Measurements from ENCODE around the gene HLA-F.

HLA-F gene

DNA sequence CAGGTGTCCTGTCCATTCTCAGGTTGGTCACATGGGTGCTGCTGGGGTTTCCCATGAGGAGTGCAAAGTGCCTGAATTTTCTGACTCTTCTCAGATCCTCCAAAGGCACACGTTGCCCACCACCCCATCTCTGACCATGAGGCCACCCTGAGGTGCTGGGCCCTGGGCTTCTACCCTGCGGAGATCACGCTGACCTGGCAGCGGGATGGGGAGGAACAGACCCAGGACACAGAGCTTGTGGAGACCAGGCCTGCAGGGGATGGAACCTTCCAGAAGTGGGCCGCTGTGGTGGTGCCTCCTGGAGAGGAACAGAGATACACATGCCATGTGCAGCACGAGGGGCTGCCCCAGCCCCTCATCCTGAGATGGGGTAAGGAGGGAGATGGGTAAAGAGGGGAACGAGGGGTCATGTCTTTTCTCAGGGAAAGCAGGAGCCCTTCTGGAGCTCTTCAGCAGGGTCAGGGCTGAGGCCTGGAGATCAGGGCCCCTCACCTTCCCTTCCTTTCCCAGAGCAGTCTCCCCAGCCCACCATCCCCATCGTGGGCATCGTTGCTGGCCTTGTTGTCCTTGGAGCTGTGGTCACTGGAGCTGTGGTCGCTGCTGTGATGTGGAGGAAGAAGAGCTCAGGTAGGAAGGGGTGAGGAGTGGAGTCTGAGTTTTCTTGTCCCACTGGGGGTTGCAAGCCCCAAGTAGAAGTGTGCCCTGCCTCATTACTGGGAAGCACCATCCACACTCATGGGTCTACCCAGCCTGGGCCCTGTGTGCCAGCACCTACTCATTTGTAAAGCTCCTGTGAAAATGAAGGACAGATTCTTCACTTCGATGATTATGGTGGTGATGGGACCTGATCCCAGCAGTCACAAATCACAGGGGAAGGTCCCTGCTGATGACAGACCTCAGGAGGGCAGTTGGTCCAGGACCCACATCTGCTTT, 2.0 kb downstream of the HLA-F start:
- TF ChIP-seq, protein P1, sequence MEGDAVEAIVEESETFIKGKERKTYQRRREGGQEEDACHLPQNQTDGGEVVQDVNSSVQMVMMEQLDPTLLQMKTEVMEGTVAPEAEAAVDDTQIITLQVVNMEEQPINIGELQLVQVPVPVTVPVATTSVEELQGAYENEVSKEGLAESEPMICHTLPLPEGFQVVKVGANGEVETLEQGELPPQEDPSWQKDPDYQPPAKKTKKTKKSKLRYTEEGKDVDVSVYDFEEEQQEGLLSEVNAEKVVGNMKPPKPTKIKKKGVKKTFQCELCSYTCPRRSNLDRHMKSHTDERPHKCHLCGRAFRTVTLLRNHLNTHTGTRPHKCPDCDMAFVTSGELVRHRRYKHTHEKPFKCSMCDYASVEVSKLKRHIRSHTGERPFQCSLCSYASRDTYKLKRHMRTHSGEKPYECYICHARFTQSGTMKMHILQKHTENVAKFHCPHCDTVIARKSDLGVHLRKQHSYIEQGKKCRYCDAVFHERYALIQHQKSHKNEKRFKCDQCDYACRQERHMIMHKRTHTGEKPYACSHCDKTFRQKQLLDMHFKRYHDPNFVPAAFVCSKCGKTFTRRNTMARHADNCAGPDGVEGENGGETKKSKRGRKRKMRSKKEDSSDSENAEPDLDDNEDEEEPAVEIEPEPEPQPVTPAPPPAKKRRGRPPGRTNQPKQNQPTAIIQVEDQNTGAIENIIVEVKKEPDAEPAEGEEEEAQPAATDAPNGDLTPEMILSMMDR (conservative IDR thresholded peaks at IDR 0.05; ENCODE audit: low read depth, low read length): no peak
- H3K4me3 ChIP-seq (ENCODE audit: low read length): no peak overlapping the region

DNA sequence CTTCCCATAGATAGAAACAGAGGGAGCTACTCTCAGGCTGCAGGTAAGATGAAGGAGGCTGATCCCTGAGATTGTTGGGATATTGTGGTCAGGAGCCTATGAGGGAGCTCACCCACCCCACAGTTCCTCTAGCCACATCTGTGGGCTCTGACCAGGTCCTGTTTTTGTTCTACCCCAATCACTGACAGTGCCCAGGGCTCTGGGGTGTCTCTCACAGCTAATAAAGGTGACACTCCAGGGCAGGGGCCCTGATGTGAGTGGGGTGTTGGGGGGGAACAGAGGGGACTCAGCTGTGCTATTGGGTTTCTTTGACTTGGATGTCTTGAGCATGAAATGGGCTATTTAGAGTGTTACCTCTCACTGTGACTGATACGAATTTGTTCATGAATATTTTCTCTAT, 2.8 kb downstream of the HLA-F start:
- TF ChIP-seq, protein P1 (conservative IDR thresholded peaks at IDR 0.05; ENCODE audit: low read depth, low read length): no peak
- DNase-seq (ENCODE audit: low read depth): no peak
- no peak overlapping the region for H3K4me3 ChIP-seq (ENCODE audit: low read length)

More for the DNA sequence above, 2.0 kb downstream of the HLA-F start:
- no peak for DNase-seq (ENCODE audit: low read depth)

DNA sequence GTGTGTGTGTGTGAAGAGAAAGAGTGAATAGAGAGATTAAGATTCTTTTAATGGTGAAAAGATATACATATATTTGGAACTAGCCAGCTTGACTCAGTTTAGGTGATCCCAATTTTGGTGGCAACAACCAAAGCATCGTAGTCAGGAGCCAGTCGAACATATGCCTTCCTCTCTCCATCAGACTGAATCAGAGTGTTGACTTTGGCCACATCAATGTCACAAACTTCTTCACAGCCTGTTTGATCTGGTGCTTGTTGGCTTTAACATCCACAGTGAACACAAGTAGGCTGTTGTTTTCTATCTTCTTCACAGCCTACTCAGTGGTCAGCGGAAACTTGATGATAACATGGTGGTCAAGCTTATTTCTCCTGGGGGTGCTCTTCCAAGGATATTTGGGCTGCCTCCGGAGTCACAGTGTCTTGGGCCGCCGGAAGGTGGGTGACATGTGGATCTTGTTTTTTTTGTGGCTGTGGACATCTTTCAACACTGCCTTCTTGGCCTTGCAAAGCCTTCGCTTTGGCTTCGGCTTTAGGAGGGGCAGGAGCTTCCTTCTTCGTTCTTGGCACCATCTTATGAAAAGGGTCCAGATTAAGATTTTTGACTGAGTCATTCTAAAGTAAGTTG, 3.4 kb downstream of the HLA-F start:
- no peak for DNase-seq (ENCODE audit: low read depth)
- H3K4me3 ChIP-seq (ENCODE audit: low read length): no peak overlapping the region
- TF ChIP-seq, protein P1 (conservative IDR thresholded peaks at IDR 0.05; ENCODE audit: low read depth, low read length): no peak

DNA sequence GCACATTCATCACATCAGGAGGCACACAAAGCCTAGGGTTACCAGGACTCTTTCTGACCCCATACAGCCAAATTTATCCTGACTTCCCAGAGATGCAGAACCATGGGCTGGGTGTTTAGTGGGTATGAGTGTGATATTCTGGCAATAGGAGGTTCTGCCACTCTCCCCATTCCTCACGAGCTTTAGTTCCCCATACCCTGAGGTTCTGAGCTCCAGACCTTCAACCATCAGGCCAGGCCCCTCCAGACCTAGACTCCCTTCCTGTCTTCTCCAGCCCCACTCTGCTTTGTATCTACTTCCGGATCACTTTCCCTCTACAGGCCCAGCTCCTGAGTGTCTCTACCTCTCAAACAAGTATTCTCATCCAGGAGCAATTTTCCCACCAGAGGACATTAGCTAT, 4.4 kb downstream of the HLA-F start:
- H3K4me3 ChIP-seq (ENCODE audit: low read length): no peak overlapping the region
- TF ChIP-seq, protein P1 (conservative IDR thresholded peaks at IDR 0.05; ENCODE audit: low read depth, low read length): no peak
- DNase-seq (ENCODE audit: low read depth): no peak

DNA sequence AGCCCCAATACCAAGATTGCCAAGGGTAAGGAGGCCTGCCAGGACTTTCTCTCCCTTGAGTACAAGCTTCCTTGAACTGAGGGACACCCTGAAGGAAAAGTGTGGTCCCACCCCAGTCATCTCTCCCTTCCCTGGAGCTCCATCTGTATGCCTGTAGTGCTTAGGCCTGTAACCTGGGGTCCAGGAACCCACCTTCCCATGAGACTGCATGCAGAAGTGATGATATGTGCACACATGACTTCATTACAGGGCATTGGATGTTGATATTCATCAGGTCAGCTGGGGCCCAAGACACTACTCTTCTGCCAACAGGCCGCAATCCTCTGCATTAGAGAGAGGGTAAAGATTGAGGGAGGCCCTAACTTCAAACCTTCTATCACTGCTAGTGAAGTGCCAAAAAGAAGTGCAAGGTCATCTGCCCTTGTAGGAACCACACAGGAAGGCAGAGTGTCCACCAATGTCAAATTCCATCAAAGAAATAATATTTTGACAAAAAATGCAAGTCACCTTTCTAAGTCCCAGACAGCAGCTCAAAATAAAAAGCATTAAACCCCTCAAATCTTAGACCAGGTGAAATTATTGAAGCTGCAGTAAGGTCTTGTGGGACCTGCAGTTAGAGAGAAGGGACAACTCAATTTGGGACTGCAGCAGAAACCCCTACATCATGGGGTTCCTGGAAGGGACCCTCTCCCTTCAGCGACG, 5.1 kb downstream of the HLA-F start:
- TF ChIP-seq, protein P1 (conservative IDR thresholded peaks at IDR 0.05; ENCODE audit: low read depth, low read length): no peak
- no peak overlapping the region for H3K4me3 ChIP-seq (ENCODE audit: low read length)
- no peak for DNase-seq (ENCODE audit: low read depth)

DNA sequence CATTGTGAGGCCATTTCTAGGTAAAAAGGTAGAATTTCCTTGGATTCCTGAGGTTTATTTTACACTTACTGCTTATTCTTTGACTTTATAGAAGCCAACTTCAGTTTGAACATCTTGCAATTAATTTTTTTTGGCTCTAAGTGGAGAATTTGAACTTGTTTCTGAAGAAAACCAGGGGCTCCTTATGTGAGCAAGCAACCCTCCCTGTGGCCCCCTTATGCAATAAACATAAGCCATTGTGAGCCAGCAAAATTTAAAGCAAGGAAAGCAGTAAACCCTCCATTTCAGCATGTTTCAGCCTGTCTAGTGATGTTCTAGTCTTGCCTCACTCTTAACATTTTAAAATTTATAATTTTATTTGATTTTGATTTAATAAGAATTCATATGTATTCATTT, 5.6 kb downstream of the HLA-F start:
- TF ChIP-seq, protein P1 (conservative IDR thresholded peaks at IDR 0.05; ENCODE audit: low read depth, low read length): no peak
- H3K4me3 ChIP-seq (ENCODE audit: low read length): no peak overlapping the region
- no peak for DNase-seq (ENCODE audit: low read depth)
